Ramos (cell line): ENCODE results near the gene CD6.
"Not testable (repeated sequence)": the region's sequence is repeated elsewhere in the genome, so short reads cannot be mapped to it uniquely, and the experiment has no call there.

ENCODE experiments used
- in situ Hi-C: fragments of 300-500 bp; cut with MboI; formaldehyde crosslinking; loops from one replicate; pipeline ENCODE4 v1.14.3; 2022; ENCODE audit warnings: low sequenced_read_pairs; ENCODE audit not compliant: unreplicated experiment

The CD6 gene

GRCh38 chr11:61048368-61049062 is 77.0 kb downstream of the CD6 start:
- in situ Hi-C loops = no loop called here

DNA sequence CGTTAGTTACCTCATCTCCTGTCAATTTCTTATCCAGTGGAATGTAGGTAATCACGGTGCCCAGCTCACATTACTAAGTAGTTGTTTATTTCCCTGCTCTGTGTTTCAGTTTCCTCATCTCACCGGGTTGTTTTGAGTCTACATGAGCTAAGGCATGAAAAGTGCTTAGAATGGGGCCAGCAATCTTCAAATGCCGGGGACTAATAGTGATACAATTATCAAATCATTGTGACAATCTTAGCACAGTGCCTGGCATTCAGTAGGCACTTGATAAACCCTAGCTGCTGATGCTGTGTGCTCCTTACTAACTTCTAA is 77.5 kb downstream of the CD6 start:
- in situ Hi-C loops = no loop called here

DNA sequence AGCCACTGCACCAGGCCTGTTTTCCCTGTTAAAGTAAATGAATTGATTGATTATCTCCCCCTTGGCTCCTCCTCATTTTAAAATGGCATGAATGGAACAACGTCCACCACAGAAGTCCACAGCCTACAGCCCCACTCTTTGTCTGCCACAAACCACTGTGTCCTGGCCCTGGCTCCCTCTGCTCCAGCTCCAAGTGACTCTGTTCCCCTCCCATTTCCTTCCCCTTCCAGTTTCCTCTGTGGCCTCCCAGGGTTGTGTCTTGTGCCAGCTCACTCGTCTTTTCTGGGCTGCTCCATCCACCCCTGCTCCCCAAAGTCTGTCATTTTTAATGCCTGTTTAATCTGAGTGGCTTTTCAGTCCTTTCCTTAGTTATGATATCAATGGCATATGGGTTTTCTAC is 78.4 kb downstream of the CD6 start:
- in situ Hi-C loops = no loop called here

GRCh38 chr11:61052182-61052972 is 80.9 kb downstream of the CD6 start:
- in situ Hi-C loops = no loop called here

- in situ Hi-C loops = no loop called here
Measured at GRCh38 chr11:61053191-61053590, 81.7 kb downstream of the CD6 start.

GRCh38 chr11:61054513-61054912 is 83.0 kb downstream of the CD6 start:
- in situ Hi-C loops = no loop called here

DNA sequence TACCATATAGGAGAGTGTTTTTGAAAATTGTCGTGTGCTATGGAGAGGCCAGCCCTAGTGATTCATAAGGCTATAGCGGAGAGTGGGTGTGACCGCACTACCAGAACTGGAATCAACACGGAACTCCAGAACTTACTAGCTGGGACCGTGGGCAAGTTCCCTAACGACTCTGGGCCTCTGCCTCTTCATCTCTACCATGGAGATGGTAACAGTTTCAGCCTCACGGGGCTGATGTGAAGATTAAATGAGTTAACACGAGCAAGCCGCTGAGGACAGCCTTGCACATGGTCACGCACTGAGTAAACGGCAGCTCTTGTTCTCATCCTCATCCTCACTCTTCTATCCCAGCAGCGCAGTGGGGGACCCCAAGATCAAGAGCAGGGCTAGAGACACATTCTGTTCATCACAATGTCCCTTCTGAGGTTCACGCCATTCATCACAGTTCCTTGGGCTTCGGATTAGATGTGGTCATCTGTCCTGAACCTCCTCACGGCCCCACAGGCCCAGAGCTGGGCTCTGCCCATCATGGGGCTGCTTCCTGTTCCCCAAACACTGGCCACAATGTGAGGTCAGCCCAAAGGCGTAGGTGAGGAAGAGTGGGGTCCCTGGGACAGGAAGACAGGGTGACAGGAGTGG is 83.6 kb downstream of the CD6 start:
- in situ Hi-C loops = no loop called here

- in situ Hi-C loops = no loop called here
Measured at GRCh38 chr11:61055776-61056175, 84.3 kb downstream of the CD6 start.

- in situ Hi-C loops = no loop called here
Measured at GRCh38 chr11:61056571-61056970, 85.1 kb downstream of the CD6 start.

- in situ Hi-C loops = no loop called here
Measured at GRCh38 chr11:61056981-61057380, 85.5 kb downstream of the CD6 start.

DNA sequence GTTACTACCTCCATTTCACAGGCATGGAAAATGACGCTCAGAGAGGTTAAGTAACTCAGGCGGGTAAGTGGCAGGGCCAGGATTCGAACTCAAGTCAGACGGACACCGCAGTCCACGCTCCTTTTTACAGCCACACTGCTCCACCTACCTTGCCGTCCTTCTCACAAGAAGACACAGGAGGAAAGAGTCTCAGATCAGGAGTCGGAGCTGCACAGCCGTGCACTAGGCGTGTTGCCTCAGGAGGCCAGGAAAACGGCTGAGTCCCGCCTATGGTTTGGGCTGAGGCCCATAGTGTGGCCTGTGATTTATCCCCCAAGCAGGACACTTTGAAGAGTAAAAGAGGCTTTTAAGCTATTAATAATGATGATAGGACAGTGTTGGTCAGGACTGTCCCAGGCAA is 86.1 kb downstream of the CD6 start:
- in situ Hi-C loops = no loop called here

- in situ Hi-C loops = no loop called here
Measured at GRCh38 chr11:61058583-61059259, 87.2 kb downstream of the CD6 start.

DNA sequence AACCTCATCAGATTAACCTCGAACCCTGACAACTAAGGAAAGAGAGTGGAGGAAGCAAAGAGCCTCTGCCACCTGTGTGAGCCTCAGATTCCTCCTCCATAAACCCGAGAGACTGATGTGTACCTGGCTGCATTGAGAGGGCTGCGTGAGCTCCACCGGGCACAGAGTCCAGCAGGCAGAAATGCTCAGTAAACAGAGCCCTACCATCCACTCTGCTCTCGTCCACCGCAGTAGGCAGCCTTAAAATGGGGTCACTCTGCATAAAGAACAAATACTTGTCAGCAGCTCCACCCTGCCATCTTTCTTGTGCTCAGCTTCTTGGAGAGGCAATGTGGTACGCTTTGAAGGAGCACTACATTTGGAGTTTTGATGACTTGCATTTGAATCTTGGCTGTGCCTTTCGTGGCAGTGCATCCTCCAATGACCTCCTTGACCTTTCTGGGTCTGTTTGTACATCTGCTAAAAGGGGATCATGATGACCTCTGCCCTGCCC is 87.8 kb downstream of the CD6 start:
- in situ Hi-C loops = no loop called here

- in situ Hi-C loops = no loop called here
Measured at GRCh38 chr11:61061081-61061826, 89.8 kb downstream of the CD6 start.

DNA sequence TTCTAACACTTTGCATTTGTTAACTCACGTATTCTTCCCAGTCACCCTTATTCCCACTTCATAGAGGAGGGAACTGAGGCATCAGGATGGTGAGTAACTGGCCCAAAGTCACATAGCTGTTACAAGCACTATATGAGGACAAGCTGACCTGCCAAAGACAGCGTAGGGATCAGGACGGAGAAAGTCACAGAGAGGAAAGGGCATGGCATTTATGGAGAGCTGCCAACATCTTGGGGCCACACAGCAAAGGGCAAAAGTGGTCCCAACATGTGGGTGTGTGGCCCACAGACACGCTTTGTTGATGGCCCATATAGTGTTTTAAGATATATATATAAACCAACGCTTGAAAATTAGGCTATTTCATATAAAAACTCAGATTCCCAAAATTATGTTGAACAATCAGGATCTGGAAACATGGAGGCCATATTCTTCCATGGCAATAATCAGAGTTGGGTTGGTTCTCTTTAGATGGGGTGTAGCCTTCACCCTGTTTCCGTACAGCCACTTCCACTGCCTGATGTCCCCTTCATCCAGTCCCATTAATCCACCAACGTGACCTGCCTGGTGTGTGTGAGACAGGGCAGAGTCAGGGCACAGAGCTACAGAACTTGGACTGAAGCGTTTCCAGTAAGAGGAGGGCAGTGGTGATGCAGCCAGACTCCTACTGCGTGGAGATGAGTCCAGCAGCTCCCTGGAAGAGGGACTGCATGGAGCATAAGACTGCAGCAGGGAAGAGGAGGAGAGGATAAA is 90.9 kb downstream of the CD6 start:
- in situ Hi-C loops = no loop called here

GRCh38 chr11:61065236-61065635 is 93.8 kb downstream of the CD6 start:
- in situ Hi-C loops = not testable (repeated sequence)

DNA sequence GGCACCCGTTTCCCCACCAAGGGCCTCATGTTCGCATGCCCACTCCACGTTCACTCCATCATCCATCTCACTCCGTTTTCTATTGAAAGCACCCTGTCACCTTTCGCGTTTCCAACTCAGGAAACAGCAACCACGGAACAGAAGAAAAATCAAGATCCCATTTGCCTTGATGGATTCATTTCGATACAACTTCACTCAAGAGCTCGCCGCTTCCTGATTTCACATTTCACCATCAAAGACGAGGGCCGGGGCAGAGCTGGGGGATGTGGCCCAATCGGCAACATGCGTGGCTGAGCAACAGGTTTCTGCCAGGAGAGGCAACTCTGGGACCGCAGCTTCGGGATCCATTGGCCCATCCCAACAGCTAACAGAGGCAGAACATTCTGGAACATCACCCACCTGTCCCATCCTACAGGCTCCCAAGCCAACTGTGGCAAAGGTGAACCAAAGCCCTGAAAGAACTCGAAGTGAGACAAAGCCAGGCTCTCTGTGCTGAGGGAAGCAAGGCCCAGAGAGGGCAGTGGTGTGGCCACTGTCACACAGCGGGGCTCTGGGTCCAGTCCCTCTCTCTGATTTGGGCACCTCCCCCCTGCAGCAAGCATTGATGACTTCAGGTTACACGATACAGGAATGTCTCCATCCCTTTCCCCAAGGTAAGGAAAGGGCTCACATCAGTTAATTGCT is 94.6 kb downstream of the CD6 start:
- in situ Hi-C loops = no loop called here

DNA sequence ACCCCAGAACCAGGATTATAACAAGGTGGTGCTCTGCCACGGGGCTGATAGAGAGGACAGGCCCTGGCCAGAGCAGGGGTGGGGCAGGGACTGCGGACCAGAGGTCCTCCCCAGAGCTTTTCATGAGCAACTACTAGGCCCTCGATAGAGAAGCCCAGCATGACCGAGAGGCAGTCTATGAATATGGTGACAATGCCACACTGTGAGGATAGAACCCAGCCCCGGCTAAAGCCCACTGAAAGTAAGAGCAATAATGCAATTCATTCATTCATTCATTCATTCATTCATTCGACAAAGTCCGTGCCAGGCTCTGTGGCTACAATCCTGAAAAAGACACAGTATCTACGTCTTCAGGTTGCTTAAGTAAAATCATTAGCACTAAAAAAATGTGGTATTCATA is 95.2 kb downstream of the CD6 start:
- in situ Hi-C loops = no loop called here
